Endometrium (tissue), 2 donors: ENCODE measurements around the gene FILIP1.

ENCODE experiments used
- FAIRE-seq: peaks from 2 replicates; lab custom pipeline; 2012; peaks lifted over from hg19 to GRCh38; lab: Jason Lieb, UNC
- donor health status: control.
- donor health status: control.

FILIP1 gene

GRCh38 chr6:75337835-75338580 is 155.6 kb downstream of the FILIP1 start:
- FAIRE-seq: no peak

- no peak for FAIRE-seq
Measured at GRCh38 chr6:75334266-75335040, 159.1 kb downstream of the FILIP1 start.

- FAIRE-seq: peak; percentile 48
Measured at GRCh38 chr6:75333676-75334200, 159.9 kb downstream of the FILIP1 start.

- FAIRE-seq: no peak
Measured at GRCh38 chr6:75331151-75331550, 162.4 kb downstream of the FILIP1 start.

- no peak for FAIRE-seq
Measured at GRCh38 chr6:75329703-75330102, 163.9 kb downstream of the FILIP1 start.

GRCh38 chr6:75327807-75328206 is 165.8 kb downstream of the FILIP1 start:
- FAIRE-seq: no peak

- FAIRE-seq: no peak
Measured at GRCh38 chr6:75326557-75327258, 166.9 kb downstream of the FILIP1 start.

- no peak for FAIRE-seq
Measured at GRCh38 chr6:75318900-75319299, 174.7 kb downstream of the FILIP1 start.

GRCh38 chr6:75317503-75318206 is 175.9 kb downstream of the FILIP1 start:
- FAIRE-seq: no peak

GRCh38 chr6:75315978-75316377 is 177.6 kb downstream of the FILIP1 start:
- no peak for FAIRE-seq

- no peak for FAIRE-seq
Measured at GRCh38 chr6:75308250-75308988, 185.2 kb downstream of the FILIP1 start.

- no peak for FAIRE-seq
Measured at GRCh38 chr6:75307364-75308004, 186.1 kb downstream of the FILIP1 start.

GRCh38 chr6:75306064-75306463 is 187.5 kb downstream of the FILIP1 start:
- no peak for FAIRE-seq

GRCh38 chr6:75305573-75305972 is 188.0 kb downstream of the FILIP1 start:
- FAIRE-seq: no peak

- no peak for FAIRE-seq
Measured at GRCh38 chr6:75302280-75302679, 191.3 kb downstream of the FILIP1 start.

GRCh38 chr6:75301537-75301936 is 192.1 kb downstream of the FILIP1 start:
- FAIRE-seq: no peak

- no peak for FAIRE-seq
Measured at GRCh38 chr6:75301088-75301487, 192.5 kb downstream of the FILIP1 start.

GRCh38 chr6:75300531-75300855 is 193.1 kb downstream of the FILIP1 start:
- FAIRE-seq: no peak

GRCh38 chr6:75299801-75300530 is 193.6 kb downstream of the FILIP1 start:
- no peak for FAIRE-seq
